Osteocyte (in vitro differentiated cells): Measurements from ENCODE around the gene MBD1. TPM values are rescaled to one million over a fixed set of nuclear protein-coding genes. Genes with fewer than 3 reads are reported as not detected.
"Not testable (repeated sequence)": the region's sequence is repeated elsewhere in the genome, so short reads cannot be mapped to it uniquely, and the experiment has no call there.

Experiments used
- DNase-seq: peaks from one replicate; pipeline ENCODE4 v3.0.0; 2021; ENCODE audit warnings: mixed read lengths; ENCODE audit not compliant: unreplicated experiment; ENCODE audit errors: extremely low spot score
- H3K27ac Mint-ChIP-seq: one replicate; pipeline ENCODE4 v1.8.0; 2021; ENCODE audit warnings: mild to moderate bottlenecking, mixed read lengths; ENCODE audit not compliant: unreplicated experiment
- H3K27me3 Mint-ChIP-seq: one replicate; pipeline ENCODE4 v1.8.0; 2021; ENCODE audit warnings: mixed read lengths; ENCODE audit not compliant: unreplicated experiment
- H3K36me3 Mint-ChIP-seq: one replicate; pipeline ENCODE4 v1.8.0; 2021; ENCODE audit warnings: mixed read lengths; ENCODE audit not compliant: unreplicated experiment
- H3K4me1 Mint-ChIP-seq: one replicate; pipeline ENCODE4 v1.8.0; 2021; ENCODE audit warnings: mixed read lengths; ENCODE audit not compliant: unreplicated experiment
- H3K4me3 Mint-ChIP-seq: one replicate; pipeline ENCODE4 v1.8.0; 2021; ENCODE audit warnings: mild to moderate bottlenecking, moderate library complexity, mixed read lengths; ENCODE audit not compliant: unreplicated experiment
- H3K9me3 Mint-ChIP-seq: one replicate; pipeline ENCODE4 v1.8.0; 2021; ENCODE audit warnings: mixed read lengths; ENCODE audit not compliant: unreplicated experiment
- total RNA-seq: library from RNA; stranded (reverse); gene quantifications from 2 replicates; pipeline ENCODE4 v1.2.1, GENCODE V29; 2021
- TF ChIP-seq, protein P1 (sequence below): fragments of 200-600 bp; sonication (generic); IDR thresholded peaks from 2 replicates; pipeline ENCODE4 v1.5.0; 2021; ENCODE audit warnings: antibody characterized with exemption, mild to moderate bottlenecking, moderate library complexity

The MBD1 gene
- total RNA-seq, 1 donor from 2014 or later: 69.9 TPM

DNA sequence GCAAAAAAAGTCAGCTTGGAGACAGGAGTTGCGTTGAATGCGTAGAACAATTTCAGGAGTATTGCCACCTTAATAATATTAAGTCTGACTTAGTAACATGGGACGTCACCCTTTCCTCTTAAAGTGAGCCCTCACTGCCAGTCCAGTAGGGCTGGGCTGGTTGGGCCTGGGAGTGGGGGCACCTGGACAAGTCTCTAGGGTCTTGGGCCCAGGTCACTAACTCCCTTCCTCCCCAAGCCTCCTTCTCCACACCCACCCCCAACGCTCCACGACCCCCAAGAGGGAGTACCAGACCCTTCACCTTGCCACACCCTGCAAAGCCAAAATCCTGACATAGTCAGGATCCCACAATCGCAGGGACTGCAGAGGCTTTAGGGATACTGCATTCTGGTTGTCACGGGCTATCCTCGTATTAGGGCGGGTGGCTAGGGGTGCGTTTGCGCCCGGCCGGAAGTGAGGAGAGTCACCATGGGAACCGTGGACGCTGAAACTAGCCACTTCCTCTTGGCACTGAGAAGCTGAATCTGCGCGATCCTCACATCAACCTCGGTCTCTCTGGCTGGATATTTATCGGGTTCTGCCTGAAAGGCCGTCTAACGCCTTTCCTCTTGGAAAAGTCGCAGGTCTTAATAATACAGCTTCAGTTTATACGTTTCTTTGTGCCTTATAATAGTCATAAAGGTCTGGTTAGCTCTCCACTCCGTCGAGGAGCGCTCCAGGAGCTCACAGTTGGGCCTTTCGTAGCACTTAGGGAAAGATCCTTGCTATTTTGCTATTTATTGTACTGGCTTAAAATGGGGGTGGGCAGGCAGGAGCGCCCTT is 16.5 kb upstream of the MBD1 start:
- no peak for DNase-seq
- no peaks in the 10 kb centered on the region for H3K9me3 Mint-ChIP-seq
- no peak overlapping the region for H3K27ac Mint-ChIP-seq
- H3K36me3 Mint-ChIP-seq: no peaks in the 10 kb centered on the region
- H3K27me3 Mint-ChIP-seq: peaks cover 38% of the 10 kb centered on the region
- TF ChIP-seq, protein P1, sequence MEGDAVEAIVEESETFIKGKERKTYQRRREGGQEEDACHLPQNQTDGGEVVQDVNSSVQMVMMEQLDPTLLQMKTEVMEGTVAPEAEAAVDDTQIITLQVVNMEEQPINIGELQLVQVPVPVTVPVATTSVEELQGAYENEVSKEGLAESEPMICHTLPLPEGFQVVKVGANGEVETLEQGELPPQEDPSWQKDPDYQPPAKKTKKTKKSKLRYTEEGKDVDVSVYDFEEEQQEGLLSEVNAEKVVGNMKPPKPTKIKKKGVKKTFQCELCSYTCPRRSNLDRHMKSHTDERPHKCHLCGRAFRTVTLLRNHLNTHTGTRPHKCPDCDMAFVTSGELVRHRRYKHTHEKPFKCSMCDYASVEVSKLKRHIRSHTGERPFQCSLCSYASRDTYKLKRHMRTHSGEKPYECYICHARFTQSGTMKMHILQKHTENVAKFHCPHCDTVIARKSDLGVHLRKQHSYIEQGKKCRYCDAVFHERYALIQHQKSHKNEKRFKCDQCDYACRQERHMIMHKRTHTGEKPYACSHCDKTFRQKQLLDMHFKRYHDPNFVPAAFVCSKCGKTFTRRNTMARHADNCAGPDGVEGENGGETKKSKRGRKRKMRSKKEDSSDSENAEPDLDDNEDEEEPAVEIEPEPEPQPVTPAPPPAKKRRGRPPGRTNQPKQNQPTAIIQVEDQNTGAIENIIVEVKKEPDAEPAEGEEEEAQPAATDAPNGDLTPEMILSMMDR: no peak
- H3K4me3 Mint-ChIP-seq: peak overlapping the region; percentile 63
- peaks cover 5% of the 10 kb centered on the region for H3K4me1 Mint-ChIP-seq

DNA sequence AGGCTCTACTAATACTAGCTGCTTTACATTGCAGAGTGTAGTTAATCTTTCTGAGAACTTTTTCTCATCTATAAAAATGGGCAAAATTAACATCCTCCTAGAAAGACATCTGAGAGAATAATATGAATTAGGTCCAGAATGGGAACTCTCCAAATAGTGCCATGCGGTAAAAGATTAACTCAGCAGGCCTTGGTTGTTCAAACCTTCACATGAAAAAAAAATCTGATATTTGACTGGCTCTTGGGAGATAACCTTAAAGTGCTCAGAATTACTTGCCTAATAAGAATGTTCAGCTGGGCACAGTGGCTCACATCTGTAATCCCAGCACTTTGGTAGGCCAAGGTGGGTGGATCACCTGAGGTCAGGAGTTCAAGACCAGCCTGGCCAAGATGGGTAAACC is 11.7 kb upstream of the MBD1 start:
- Mint-ChIP-seq H3K36me3 (no peaks in the 10 kb centered on the region), H3K4me1 (peaks cover 3% of the 10 kb centered on the region), H3K27ac (no peak overlapping the region), H3K27me3 (peaks cover 39% of the 10 kb centered on the region), H3K9me3 (no peaks in the 10 kb centered on the region), H3K4me3 (no peak overlapping the region)
- DNase-seq: no peak
- TF ChIP-seq, protein P1: no peak

DNA sequence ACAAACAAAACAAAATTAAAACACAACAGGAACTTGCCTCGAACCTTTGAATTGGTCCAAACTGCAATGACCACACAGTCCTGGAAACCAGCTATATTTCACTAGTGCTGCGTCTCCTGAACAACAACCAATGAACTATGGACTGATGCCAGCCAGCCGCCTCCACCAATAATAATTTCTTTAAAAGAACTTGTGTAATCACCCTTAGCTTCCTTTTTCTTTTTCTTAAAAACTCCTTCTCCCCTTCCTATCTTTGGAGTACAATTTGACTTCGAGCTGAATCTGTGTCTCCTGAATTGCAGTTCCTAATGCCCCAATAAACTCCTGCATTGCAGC is 7.8 kb upstream of the MBD1 start:
- Mint-ChIP-seq H3K4me1 (peaks cover 18% of the 10 kb centered on the region), H3K4me3 (peak overlapping the region; percentile 55), H3K9me3 (no peaks in the 10 kb centered on the region), H3K27me3 (peaks cover 12% of the 10 kb centered on the region), H3K27ac (no peak overlapping the region), H3K36me3 (peaks cover 8% of the 10 kb centered on the region)
- TF ChIP-seq, protein P1: no peak
- no peak for DNase-seq

DNA sequence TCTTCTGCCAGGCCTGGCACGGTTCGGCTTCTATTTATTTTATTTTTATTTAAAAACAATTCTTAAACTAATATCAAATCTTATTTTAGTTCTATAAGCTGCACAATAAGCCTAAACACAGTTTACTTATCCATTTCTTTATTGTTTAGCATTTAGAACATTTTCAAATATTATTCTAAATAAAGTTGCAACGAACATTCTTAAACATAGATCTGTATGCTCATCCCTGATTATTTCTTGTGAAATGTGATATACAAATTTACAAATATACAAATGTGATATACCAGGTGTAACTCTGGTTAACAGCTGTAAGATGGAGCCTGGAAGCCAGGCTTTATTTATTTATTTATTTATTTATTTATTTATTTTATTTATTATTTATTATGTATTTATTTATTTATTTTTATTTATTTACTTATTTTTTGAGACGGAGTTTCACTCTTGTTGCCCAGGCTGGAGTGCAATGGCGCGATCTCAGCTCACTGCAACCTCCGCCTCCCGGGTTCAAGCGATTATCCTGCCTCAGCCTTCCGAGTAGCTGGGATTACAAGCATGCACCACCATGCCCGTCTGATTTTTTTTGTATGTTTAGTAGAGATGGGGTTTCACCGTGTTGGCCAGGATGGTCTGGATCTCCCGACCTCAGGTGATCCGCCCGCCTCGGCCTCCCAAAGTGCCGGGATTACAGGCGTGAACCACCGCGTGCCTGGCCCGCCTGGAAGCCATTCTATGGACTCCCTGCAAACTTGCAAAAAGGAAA is 7.2 kb upstream of the MBD1 start:
- peak overlapping the region; percentile 97 for H3K27ac Mint-ChIP-seq
- not testable (repeated sequence) for H3K9me3 Mint-ChIP-seq, DNase-seq
- H3K36me3 Mint-ChIP-seq: peaks cover 12% of the 10 kb centered on the region
- peaks cover 19% of the 10 kb centered on the region for H3K4me1 Mint-ChIP-seq
- peak overlapping the region; percentile 100 for H3K4me3 Mint-ChIP-seq
- H3K27me3 Mint-ChIP-seq: peaks cover 12% of the 10 kb centered on the region

DNA sequence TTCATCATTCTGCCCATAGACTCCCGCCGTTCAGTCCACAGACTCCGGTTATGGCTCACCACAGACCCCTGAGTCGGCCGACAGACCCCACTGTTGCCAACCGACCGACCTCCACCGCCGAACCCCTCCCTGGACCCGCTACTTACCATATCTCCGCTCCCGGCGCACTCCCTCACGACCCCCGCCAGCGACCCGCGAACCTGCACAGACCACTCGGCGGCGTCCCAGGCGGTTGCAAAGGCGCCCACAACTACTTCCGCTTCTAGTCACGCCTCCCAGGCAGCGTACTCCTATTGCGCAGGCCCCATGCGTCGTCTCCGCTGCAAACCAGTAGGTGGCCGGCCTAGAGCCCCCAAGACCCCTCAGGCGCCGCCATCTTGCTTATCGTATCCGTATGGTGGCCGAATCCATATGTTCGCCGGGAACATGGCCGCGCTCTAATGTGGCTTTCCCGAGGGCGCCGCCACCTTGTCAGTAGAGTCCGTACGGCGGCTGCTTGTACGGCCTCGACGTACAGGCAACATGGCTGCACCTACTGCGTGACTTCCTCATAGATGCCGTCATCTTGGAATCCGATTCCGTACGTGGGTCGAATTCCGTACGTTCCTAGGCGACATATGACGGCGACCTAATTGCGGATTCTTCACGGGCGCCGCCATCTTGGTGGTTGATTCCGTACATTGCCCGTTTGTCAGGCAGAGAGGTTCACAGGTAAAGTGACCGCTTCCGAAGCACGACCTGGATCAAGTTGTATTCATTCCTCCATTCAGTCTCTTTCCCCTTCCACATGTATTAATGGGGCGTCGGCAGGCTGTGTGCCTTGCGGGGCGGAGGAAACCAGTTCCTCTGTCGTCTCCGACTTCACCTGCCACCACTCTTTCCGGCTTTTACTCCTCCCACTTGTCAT is 6.4 kb upstream of the MBD1 start, which contains the start of gene CXXC1:
Gene CXXC1 (minus strand): TSS at position 252 of the 907 bp plus-strand sequence. CDS start 103 bp downstream, at position 149.
- TF ChIP-seq, protein P1: peak; percentile 48
- peaks cover 15% of the 10 kb centered on the region for H3K36me3 Mint-ChIP-seq

More for the DNA sequence above, 6.4 kb upstream of the MBD1 start, which contains the start of gene CXXC1:
- peaks cover 19% of the 10 kb centered on the region for H3K4me1 Mint-ChIP-seq
- H3K4me3 Mint-ChIP-seq: peak within 1 kb of the TSS; percentile 100
- DNase-seq: peak; percentile 100
- H3K9me3 Mint-ChIP-seq: no peaks in the 10 kb centered on the region
- H3K27me3 Mint-ChIP-seq: peaks cover 12% of the 10 kb centered on the region
- H3K27ac Mint-ChIP-seq: peak within 1 kb of the TSS; percentile 97
